ENCODE data around the gene ENTPD1.

DNA sequence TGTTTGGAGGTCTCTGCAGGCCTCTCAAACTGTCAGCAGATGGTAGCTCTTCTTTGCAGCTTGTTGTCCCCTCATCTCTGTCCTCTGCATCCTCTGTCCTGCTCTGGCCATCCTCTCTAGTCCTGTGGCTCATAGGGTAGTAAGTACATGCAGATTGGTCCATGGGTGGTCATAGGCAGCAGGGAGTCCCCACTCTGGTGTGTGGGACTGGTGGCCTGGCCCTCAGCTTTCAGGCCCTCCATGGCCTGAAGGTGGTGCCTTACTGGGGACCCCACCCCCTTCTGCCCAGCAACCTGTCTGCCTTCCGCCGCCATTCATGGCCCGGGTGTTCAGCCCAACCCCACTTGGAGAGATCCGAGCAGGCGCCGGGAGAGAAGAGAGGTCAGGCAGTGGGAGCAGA, 49.4 kb upstream of the ENTPD1 start:
- TF ChIP-seq, protein P1, sequence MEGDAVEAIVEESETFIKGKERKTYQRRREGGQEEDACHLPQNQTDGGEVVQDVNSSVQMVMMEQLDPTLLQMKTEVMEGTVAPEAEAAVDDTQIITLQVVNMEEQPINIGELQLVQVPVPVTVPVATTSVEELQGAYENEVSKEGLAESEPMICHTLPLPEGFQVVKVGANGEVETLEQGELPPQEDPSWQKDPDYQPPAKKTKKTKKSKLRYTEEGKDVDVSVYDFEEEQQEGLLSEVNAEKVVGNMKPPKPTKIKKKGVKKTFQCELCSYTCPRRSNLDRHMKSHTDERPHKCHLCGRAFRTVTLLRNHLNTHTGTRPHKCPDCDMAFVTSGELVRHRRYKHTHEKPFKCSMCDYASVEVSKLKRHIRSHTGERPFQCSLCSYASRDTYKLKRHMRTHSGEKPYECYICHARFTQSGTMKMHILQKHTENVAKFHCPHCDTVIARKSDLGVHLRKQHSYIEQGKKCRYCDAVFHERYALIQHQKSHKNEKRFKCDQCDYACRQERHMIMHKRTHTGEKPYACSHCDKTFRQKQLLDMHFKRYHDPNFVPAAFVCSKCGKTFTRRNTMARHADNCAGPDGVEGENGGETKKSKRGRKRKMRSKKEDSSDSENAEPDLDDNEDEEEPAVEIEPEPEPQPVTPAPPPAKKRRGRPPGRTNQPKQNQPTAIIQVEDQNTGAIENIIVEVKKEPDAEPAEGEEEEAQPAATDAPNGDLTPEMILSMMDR (IDR thresholded peaks at IDR 0.05 in 2 of 3, conservative IDR thresholded peaks at IDR 0.05 in 1 of 3; ENCODE audit: control insufficient read depth in 2 of 3, extremely low read depth in 1 of 3, insufficient read depth in 1 of 3, low read depth in 3 of 3, low read length in 3 of 3): no peak
- no peak for TF ChIP-seq POLR2AphosphoS5 (IDR thresholded peaks at IDR 0.05; ENCODE audit: low read length)
- no peak for TF ChIP-seq RB1 (IDR thresholded peaks at IDR 0.05; ENCODE audit: borderline replicate concordance)
- no peak for TF ChIP-seq EP300 (IDR thresholded peaks at IDR 0.05; ENCODE audit: borderline replicate concordance in 1 of 2, control insufficient read depth in 1 of 2, low read depth in 2 of 2, low read length in 2 of 2)
- TF ChIP-seq MEF2A (IDR thresholded peaks at IDR 0.05; ENCODE audit: insufficient read depth, low read depth, low read length): no peak
- no peak for TF ChIP-seq FOXM1 (IDR thresholded peaks at IDR 0.05; ENCODE audit: low read depth, low read length)
- TF ChIP-seq POLR2A (IDR thresholded peaks at IDR 0.05; ENCODE audit: low read depth, low read length): no peak
- TF ChIP-seq, protein P2, sequence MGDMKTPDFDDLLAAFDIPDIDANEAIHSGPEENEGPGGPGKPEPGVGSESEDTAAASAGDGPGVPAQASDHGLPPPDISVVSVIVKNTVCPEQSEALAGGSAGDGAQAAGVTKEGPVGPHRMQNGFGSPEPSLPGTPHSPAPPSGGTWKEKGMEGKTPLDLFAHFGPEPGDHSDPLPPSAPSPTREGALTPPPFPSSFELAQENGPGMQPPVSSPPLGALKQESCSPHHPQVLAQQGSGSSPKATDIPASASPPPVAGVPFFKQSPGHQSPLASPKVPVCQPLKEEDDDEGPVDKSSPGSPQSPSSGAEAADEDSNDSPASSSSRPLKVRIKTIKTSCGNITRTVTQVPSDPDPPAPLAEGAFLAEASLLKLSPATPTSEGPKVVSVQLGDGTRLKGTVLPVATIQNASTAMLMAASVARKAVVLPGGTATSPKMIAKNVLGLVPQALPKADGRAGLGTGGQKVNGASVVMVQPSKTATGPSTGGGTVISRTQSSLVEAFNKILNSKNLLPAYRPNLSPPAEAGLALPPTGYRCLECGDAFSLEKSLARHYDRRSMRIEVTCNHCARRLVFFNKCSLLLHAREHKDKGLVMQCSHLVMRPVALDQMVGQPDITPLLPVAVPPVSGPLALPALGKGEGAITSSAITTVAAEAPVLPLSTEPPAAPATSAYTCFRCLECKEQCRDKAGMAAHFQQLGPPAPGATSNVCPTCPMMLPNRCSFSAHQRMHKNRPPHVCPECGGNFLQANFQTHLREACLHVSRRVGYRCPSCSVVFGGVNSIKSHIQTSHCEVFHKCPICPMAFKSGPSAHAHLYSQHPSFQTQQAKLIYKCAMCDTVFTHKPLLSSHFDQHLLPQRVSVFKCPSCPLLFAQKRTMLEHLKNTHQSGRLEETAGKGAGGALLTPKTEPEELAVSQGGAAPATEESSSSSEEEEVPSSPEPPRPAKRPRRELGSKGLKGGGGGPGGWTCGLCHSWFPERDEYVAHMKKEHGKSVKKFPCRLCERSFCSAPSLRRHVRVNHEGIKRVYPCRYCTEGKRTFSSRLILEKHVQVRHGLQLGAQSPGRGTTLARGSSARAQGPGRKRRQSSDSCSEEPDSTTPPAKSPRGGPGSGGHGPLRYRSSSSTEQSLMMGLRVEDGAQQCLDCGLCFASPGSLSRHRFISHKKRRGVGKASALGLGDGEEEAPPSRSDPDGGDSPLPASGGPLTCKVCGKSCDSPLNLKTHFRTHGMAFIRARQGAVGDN (IDR thresholded peaks at IDR 0.05): no peak
- no peak for TF ChIP-seq CREB1 (IDR thresholded peaks at IDR 0.05; ENCODE audit: low read depth)
